SK-N-SH treated with all-trans-retinoic acid at 6 μM for 48 hours (cell line): ENCODE data around the gene PTPRG.

Experiments
- ATAC-seq: fragments of 200-7000 bp; cut with Tn5 transposase; 3 replicates; pipeline ENCODE4 v1.9.1; 2020; ENCODE audit warnings: mild to moderate bottlenecking, moderate library complexity
- BACH2 ChIP-seq: fragments of 250-450 bp; sonication (Bioruptor Pico); IDR thresholded peaks from 2 replicates; pipeline ENCODE4 v1.9.0; 2021; ENCODE audit warnings: mild to moderate bottlenecking, borderline replicate concordance
- ISL1 ChIP-seq: fragments of 250-450 bp; sonication (Bioruptor Pico); IDR thresholded peaks from 2 replicates; pipeline ENCODE4 v2.1.2; 2022; ENCODE audit warnings: mild to moderate bottlenecking, moderate library complexity
- OSR1 ChIP-seq: fragments of 250-450 bp; sonication (Bioruptor Pico); IDR thresholded peaks from 2 replicates; pipeline ENCODE4 v1.8.0; 2022; ENCODE audit warnings: moderate library complexity, mild to moderate bottlenecking, inconsistent platforms
- SNAI2 ChIP-seq: fragments of 250-450 bp; sonication (Bioruptor Pico); IDR thresholded peaks from 2 replicates; pipeline ENCODE4 v1.5.0; 2020; ENCODE audit warnings: mild to moderate bottlenecking, moderate library complexity
- TCF4 ChIP-seq: fragments of 250-450 bp; sonication (Bioruptor Pico); IDR thresholded peaks from 2 replicates; pipeline ENCODE4 v1.8.0; 2021; ENCODE audit warnings: mild to moderate bottlenecking, moderate library complexity, borderline replicate concordance
- ZC3H10 ChIP-seq: fragments of 250-450 bp; sonication (Bioruptor Pico); IDR thresholded peaks from 2 replicates; pipeline ENCODE4 v1.5.1; 2021; ENCODE audit warnings: mild to moderate bottlenecking, moderate library complexity
- ZFP30 ChIP-seq: fragments of 450-650 bp; formaldehyde crosslinking; IDR thresholded peaks from 2 replicates; pipeline ENCODE4 v1.5.0; 2022; ENCODE audit warnings: mild to moderate bottlenecking, moderate library complexity
- ZNF565 ChIP-seq: fragments of 450-650 bp; formaldehyde crosslinking; conservative IDR thresholded peaks from 2 replicates; pipeline ENCODE4 v1.5.0; 2020; ENCODE audit warnings: low read depth, mild to moderate bottlenecking, moderate library complexity
- ZNF70 ChIP-seq: fragments of 450-650 bp; formaldehyde crosslinking; IDR thresholded peaks from 2 replicates; pipeline ENCODE4 v1.5.0; 2020; ENCODE audit warnings: mild to moderate bottlenecking, moderate library complexity
- TF ChIP-seq, protein P1 (sequence below): fragments of 250-450 bp; sonication (Bioruptor Pico); IDR thresholded peaks from 2 replicates; pipeline ENCODE4 v1.5.1; 2020; ENCODE audit warnings: low read depth, mild to moderate bottlenecking, moderate library complexity
- TF ChIP-seq, protein P2 (sequence below): fragments of 250-450 bp; sonication (Bioruptor Pico); IDR thresholded peaks from 2 replicates; pipeline ENCODE4 v1.8.0; 2020; ENCODE audit warnings: mild to moderate bottlenecking, moderate library complexity, borderline replicate concordance
- TF ChIP-seq, protein P3 (sequence below): fragments of 250-450 bp; sonication (Bioruptor Pico); IDR thresholded peaks from 2 replicates; pipeline ENCODE4 v1.5.1; 2021; ENCODE audit warnings: mild to moderate bottlenecking, moderate library complexity
- TF ChIP-seq, protein P4 (sequence below): fragments of 250-450 bp; sonication (Bioruptor Pico); IDR thresholded peaks from 2 replicates; pipeline ENCODE4 v1.8.0; 2021; ENCODE audit warnings: low read depth, mild to moderate bottlenecking, moderate library complexity, borderline replicate concordance
- TF ChIP-seq, protein P5 (sequence below): fragments of 250-450 bp; sonication (Bioruptor Pico); IDR thresholded peaks from 2 replicates; pipeline ENCODE4 v1.5.0; 2020; ENCODE audit warnings: mild to moderate bottlenecking, moderate library complexity

The PTPRG gene

DNA sequence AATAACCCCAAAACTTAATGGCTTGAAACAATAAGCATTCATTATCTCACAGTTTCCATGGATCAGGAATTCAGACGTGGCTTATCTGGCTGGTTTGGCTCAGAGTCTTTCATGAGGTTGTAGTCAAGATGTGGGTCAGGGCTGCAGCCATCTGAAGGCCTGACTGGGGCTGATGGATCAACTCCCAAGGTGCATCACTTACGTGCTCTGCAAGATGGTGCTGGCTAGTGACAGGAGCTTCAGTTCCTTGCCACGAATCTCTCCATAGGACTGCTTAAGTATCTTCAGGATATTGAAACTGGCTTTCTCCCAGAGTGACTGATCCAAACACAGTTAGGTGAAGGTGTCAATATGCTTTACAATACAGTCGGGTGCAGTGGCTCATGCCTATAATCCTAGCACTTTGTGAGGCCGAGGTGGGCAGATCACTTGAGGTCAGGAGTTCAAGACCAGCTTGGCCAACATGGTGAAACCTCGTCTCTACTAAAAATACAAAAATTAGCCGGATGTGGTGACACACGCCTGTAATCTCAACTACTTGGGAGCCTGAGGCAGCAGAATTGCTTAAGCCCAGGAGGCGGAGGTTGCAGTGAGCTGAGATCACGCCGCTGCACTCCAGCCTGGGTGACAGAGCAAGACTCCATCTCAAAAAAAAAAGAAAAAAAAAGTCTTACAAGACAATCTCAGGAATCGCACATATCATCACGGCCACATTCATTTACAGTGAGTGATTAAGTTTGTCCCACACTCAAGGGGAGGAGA is 28.5 kb upstream of the PTPRG start:
- TF ChIP-seq, protein P1, sequence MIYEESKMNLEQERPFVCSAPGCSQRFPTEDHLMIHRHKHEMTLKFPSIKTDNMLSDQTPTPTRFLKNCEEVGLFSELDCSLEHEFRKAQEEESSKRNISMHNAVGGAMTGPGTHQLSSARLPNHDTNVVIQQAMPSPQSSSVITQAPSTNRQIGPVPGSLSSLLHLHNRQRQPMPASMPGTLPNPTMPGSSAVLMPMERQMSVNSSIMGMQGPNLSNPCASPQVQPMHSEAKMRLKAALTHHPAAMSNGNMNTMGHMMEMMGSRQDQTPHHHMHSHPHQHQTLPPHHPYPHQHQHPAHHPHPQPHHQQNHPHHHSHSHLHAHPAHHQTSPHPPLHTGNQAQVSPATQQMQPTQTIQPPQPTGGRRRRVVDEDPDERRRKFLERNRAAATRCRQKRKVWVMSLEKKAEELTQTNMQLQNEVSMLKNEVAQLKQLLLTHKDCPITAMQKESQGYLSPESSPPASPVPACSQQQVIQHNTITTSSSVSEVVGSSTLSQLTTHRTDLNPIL (CRISPR knock-in tag): no peak
- TF ChIP-seq, protein P2, sequence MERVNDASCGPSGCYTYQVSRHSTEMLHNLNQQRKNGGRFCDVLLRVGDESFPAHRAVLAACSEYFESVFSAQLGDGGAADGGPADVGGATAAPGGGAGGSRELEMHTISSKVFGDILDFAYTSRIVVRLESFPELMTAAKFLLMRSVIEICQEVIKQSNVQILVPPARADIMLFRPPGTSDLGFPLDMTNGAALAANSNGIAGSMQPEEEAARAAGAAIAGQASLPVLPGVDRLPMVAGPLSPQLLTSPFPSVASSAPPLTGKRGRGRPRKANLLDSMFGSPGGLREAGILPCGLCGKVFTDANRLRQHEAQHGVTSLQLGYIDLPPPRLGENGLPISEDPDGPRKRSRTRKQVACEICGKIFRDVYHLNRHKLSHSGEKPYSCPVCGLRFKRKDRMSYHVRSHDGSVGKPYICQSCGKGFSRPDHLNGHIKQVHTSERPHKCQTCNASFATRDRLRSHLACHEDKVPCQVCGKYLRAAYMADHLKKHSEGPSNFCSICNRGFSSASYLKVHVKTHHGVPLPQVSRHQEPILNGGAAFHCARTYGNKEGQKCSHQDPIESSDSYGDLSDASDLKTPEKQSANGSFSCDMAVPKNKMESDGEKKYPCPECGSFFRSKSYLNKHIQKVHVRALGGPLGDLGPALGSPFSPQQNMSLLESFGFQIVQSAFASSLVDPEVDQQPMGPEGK (CRISPR knock-in tag): no peak
- TF ChIP-seq SNAI2: no peak
- no peak for TF ChIP-seq ZFP30 (CRISPR knock-in tag)
- no peak for ATAC-seq

DNA sequence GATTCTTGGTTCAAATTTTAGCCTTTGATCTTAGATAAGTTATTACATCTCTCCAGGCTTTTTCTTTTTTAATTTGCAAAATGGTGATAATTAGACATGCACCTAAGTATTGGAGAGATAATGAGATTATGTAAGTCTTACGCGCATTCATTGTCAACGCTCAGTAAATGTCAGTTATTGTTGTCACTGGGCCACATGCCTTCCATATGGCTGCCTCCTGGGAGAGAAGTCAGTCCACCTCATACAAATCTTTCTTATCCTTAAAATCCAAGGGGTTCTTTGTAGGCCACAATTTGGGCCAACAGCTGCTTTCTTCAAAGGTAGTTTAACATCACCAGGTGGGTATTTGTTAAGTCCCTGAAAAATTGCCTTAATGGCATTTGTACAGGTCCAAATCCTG is 25.5 kb upstream of the PTPRG start:
- TF ChIP-seq ZC3H10 (CRISPR knock-in tag) (no peak), ZNF565 (CRISPR knock-in tag) (no peak), BACH2 (CRISPR knock-in tag) (no peak), OSR1 (CRISPR knock-in tag) (no peak), TCF4 (CRISPR knock-in tag) (no peak)
- TF ChIP-seq, protein P3, sequence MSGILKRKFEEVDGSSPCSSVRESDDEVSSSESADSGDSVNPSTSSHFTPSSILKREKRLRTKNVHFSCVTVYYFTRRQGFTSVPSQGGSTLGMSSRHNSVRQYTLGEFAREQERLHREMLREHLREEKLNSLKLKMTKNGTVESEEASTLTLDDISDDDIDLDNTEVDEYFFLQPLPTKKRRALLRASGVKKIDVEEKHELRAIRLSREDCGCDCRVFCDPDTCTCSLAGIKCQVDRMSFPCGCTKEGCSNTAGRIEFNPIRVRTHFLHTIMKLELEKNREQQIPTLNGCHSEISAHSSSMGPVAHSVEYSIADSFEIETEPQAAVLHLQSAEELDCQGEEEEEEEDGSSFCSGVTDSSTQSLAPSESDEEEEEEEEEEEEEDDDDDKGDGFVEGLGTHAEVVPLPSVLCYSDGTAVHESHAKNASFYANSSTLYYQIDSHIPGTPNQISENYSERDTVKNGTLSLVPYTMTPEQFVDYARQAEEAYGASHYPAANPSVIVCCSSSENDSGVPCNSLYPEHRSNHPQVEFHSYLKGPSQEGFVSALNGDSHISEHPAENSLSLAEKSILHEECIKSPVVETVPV (CRISPR knock-in tag): no peak
- TF ChIP-seq, all 23 proteins: peak for 0
- ATAC-seq: no peak

DNA sequence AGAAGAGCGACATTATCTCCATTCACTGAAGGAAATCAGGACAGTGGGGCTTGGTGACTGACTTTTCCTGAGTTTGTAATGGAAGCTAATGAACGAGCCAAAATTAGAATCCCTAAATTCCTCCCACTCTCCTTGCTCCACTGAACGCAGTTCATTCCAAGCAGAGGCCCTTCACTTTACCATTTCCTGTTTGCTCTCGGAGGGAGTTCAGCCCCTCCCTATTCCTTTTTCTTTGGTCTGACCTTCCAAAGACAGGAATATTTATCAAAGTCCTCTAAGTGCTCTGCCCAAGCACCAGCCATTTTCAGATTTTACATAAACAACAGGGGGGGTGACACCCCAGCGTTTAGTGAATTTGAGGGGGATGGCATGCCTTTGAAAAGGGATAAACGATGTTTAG is 24.0 kb upstream of the PTPRG start:
- ATAC-seq: no peak
- no peak for TF ChIP-seq ZC3H10 (CRISPR knock-in tag)
- no peak for TF ChIP-seq ZNF70
- TF ChIP-seq ISL1 (CRISPR knock-in tag): no peak
- TF ChIP-seq, protein P2 (CRISPR knock-in tag): no peak
- no peak for TF ChIP-seq ZNF565 (CRISPR knock-in tag)
- no peak for TF ChIP-seq BACH2 (CRISPR knock-in tag)

DNA sequence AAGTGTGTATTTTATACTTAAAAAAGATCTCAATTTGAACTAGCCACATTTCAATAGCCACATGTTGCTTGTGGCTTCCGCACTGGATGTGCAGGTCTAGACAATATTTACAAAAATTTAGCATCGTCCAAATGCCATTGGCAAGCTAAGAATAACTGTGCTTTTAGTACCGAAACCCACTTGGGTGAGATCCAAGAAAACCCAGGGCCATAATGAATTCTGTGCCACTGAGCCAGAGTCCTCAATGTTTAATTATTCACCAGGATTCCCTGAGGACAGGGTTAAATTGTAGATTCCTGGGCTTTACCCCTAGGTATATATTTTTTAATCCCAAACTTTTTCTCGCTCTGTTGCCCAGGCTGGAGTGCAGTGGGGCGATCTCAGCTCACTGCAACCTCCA is 22.9 kb upstream of the PTPRG start:
- no peak for ATAC-seq

More for the DNA sequence above, 22.9 kb upstream of the PTPRG start:
- TF ChIP-seq, protein P4, sequence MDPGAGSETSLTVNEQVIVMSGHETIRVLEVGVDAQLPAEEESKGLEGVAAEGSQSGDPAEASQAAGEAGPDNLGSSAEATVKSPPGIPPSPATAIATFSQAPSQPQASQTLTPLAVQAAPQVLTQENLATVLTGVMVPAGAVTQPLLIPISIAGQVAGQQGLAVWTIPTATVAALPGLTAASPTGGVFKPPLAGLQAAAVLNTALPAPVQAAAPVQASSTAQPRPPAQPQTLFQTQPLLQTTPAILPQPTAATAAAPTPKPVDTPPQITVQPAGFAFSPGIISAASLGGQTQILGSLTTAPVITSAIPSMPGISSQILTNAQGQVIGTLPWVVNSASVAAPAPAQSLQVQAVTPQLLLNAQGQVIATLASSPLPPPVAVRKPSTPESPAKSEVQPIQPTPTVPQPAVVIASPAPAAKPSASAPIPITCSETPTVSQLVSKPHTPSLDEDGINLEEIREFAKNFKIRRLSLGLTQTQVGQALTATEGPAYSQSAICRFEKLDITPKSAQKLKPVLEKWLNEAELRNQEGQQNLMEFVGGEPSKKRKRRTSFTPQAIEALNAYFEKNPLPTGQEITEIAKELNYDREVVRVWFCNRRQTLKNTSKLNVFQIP (CRISPR knock-in tag): no peak
- TF ChIP-seq, protein P1 (CRISPR knock-in tag): no peak
- TF ChIP-seq, protein P5, sequence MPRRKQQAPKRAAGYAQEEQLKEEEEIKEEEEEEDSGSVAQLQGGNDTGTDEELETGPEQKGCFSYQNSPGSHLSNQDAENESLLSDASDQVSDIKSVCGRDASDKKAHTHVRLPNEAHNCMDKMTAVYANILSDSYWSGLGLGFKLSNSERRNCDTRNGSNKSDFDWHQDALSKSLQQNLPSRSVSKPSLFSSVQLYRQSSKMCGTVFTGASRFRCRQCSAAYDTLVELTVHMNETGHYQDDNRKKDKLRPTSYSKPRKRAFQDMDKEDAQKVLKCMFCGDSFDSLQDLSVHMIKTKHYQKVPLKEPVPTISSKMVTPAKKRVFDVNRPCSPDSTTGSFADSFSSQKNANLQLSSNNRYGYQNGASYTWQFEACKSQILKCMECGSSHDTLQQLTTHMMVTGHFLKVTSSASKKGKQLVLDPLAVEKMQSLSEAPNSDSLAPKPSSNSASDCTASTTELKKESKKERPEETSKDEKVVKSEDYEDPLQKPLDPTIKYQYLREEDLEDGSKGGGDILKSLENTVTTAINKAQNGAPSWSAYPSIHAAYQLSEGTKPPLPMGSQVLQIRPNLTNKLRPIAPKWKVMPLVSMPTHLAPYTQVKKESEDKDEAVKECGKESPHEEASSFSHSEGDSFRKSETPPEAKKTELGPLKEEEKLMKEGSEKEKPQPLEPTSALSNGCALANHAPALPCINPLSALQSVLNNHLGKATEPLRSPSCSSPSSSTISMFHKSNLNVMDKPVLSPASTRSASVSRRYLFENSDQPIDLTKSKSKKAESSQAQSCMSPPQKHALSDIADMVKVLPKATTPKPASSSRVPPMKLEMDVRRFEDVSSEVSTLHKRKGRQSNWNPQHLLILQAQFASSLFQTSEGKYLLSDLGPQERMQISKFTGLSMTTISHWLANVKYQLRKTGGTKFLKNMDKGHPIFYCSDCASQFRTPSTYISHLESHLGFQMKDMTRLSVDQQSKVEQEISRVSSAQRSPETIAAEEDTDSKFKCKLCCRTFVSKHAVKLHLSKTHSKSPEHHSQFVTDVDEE (CRISPR knock-in tag): no peak
